Sigmoid colon (tissue), 4 donors: ENCODE data around the gene EEF1AKMT2.

ENCODE experiments used
- EP300 ChIP-seq, 4 donors: sonication (generic); formaldehyde crosslinking; IDR thresholded peaks; one replicate each; pipeline ENCODE4 v1.6.1; 2017; ENCODE audit warnings: antibody characterized with exemption in 4 of 4
- POLR2A ChIP-seq, 2 donors: fragments of 450-650 bp; IDR thresholded peaks; one replicate each; pipeline ENCODE4 v1.6.1; 2016; ENCODE audit warnings: antibody characterized with exemption in 2 of 2, mild to moderate bottlenecking in 2 of 2, moderate library complexity in 2 of 2
- POLR2AphosphoS5 ChIP-seq, 4 donors: sonication (generic); formaldehyde crosslinking; IDR thresholded peaks; one replicate each; pipeline ENCODE4 v1.6.1; 2017; ENCODE audit warnings: antibody characterized with exemption in 4 of 4
- TF ChIP-seq, protein P1 (sequence below), 4 experiments: fragments of 450-650 bp in 3 of 4; fragments of 200-600 bp in 1 of 4; IDR thresholded peaks; one replicate each; pipeline ENCODE4 v1.5.1; 2016 to 2019; ENCODE audit warnings: antibody characterized with exemption in 4 of 4, mild to moderate bottlenecking in 3 of 4, moderate library complexity in 2 of 4

- TF ChIP-seq EP300 (IDR thresholded peaks at IDR 0.05): no peak
- TF ChIP-seq, protein P1, sequence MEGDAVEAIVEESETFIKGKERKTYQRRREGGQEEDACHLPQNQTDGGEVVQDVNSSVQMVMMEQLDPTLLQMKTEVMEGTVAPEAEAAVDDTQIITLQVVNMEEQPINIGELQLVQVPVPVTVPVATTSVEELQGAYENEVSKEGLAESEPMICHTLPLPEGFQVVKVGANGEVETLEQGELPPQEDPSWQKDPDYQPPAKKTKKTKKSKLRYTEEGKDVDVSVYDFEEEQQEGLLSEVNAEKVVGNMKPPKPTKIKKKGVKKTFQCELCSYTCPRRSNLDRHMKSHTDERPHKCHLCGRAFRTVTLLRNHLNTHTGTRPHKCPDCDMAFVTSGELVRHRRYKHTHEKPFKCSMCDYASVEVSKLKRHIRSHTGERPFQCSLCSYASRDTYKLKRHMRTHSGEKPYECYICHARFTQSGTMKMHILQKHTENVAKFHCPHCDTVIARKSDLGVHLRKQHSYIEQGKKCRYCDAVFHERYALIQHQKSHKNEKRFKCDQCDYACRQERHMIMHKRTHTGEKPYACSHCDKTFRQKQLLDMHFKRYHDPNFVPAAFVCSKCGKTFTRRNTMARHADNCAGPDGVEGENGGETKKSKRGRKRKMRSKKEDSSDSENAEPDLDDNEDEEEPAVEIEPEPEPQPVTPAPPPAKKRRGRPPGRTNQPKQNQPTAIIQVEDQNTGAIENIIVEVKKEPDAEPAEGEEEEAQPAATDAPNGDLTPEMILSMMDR (IDR thresholded peaks at IDR 0.05): no peak
- TF ChIP-seq POLR2A (IDR thresholded peaks at IDR 0.05): no peak
- no peak for TF ChIP-seq POLR2AphosphoS5 (IDR thresholded peaks at IDR 0.05)
These were observed 29.8 kb upstream of the EEF1AKMT2 start for GRCh38 chr10:124821520-124821919.
